ENCODE data around the gene RALB.
"Not testable (repeated sequence)": the region's sequence is repeated elsewhere in the genome, so short reads cannot be mapped to it uniquely, and the experiment has no call there.

The RALB gene

DNA sequence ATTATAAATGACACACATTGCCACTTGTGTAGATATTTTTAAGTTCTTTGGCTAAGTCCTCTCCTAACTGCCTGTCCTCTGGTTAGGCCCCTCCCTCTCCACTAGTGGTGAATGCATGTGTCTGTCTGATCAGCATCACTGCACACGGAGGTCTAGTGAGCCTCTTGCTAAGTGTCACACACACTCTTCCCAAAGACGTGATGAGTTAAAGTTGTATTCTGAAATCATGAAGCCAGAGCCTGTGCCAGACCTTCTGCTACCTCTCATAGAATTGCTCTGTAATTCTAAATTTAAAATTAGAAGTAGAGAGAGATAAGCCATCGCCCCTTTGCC, 41.3 kb downstream of the RALB start:
- no peak for DNase-seq (ENCODE audit: low spot score)

- DNase-seq (ENCODE audit: low spot score): no peak
Observed at GRCh38 chr2:120298173-120298835, 45.7 kb downstream of the RALB start.

DNA sequence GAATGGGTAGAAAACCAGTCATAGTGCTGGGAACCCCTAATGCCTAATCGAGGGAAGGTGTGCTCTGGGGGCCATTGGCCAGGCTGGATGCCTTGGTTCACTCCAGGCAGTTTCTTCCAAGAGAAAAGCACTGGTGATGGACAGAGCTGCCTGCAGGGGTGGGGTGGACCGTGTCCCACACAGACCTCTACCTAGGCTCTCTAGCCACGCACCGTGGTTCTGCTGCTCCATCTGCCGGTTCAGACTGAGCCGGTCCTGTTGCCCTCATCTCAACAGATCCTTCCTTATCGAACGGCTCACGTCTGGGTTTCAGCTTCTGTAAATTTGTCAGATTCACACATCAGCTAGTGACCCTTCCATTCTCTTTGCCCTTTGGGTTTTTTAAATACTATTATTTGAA, 46.4 kb downstream of the RALB start:
- DNase-seq (ENCODE audit: low spot score): no peak

GRCh38 chr2:120299561-120299960, 46.9 kb downstream of the RALB start:
- no peak for DNase-seq (ENCODE audit: low spot score)

GRCh38 chr2:120300385-120300784, 47.7 kb downstream of the RALB start:
- DNase-seq (ENCODE audit: low spot score): no peak

DNA sequence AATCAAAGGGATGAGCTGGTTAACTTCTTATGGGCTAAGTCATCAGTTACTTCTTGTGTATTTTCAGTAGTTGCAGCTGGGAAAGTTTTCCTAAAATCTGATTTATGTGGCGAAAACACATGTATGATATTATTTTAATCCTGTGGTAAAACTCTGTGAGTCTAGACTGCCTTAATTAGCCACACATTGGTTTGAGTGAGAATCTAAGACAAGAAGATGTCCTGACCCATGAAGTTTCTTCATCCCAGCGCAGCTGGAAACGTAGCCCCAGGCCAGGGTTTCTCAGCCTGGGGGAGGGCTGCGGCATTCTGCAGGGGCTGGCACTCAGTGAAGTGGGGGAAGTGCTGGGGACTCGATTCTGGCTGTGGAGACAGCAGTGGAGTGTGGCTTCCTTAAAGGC, 48.6 kb downstream of the RALB start:
- no peak for DNase-seq (ENCODE audit: low spot score)

DNA sequence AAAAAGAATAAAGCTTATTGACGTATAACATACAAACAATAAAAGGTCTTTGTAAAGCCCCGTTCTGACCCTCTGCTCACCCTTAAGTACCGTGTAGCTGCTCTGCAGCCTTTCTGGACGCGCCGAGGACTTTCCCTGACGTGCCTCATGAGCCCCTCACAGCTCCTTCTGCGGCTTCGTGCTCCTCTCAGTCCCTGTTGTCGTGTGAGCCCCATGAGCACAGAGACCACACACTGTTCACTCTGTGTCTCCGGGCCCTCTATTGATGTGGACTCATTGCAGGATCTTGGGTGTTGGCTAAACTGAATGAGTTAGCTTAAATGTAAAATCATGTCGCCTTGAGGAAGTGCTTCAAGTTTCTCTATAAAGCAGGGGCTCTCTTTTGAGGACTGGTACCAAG, 49.6 kb downstream of the RALB start:
- no peak for DNase-seq (ENCODE audit: low spot score)

- no peak for DNase-seq (ENCODE audit: low spot score)
Observed at GRCh38 chr2:120303177-120303576, 50.5 kb downstream of the RALB start.

GRCh38 chr2:120305296-120305695, 52.6 kb downstream of the RALB start:
- DNase-seq (ENCODE audit: low spot score): no peak

GRCh38 chr2:120305937-120306490, 53.4 kb downstream of the RALB start:
- DNase-seq (ENCODE audit: low spot score): no peak

DNA sequence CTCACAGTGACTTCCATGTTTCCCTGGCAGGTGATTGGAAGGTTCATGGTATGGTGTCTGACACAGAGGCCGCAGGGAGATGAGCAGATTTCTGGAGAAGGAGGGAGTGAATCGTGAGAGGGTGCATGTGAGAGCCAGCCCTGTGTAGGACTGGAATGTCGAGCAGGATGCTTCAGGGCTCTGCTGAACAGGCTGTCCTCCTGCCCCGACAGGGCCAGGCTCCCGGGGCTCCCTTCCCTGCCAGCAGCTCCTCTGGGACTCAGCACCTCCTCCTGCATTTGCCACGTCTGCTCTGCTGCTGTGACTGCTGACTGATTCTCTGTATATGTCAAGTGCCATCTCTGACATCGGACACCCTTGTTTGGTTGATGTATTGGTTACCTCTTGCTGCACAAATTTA, 54.8 kb downstream of the RALB start:
- DNase-seq (ENCODE audit: low spot score): no peak

- no peak for DNase-seq (ENCODE audit: low spot score)
Observed at GRCh38 chr2:120308038-120308910, 55.6 kb downstream of the RALB start.

DNA sequence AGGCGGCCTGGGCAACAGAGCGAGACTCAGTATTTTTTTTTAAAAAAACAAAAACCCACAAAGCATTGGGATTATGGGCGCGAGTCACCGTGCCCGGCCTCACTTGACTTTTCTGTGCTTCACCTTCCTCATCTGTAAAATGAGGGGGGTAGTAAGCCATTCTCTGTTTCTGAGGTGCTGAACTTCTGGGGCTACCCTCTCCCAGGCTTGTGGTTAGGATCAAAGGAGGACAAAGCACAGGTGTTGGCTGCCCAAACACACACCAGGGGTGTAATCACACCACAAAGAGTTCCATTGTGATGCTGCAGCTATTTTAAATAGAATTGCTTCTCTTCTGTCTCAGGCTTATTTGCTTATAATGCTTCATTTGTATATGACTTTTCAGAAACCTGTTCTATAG, 57.5 kb downstream of the RALB start:
- DNase-seq (ENCODE audit: low spot score): no peak

DNA sequence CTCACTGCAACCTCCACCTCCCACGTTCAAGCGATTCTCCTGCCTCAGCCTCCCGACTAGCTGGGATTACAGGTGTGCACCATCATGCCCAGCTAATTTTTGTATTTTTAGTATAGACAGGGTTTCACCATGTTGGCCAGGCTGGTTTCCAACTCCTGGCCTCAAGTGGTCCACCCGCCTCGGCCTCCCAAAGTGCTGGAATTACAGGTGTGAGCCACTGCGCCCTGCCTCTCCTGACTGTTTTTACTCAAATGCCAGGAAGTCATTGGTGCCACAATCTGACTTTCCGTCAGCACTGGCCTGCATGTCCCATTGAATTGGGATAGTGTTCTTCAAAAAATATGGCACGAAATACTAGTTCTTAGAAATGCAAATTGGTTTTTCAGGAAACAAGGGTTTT, 58.2 kb downstream of the RALB start:
- DNase-seq (ENCODE audit: low spot score): not testable (repeated sequence)

DNA sequence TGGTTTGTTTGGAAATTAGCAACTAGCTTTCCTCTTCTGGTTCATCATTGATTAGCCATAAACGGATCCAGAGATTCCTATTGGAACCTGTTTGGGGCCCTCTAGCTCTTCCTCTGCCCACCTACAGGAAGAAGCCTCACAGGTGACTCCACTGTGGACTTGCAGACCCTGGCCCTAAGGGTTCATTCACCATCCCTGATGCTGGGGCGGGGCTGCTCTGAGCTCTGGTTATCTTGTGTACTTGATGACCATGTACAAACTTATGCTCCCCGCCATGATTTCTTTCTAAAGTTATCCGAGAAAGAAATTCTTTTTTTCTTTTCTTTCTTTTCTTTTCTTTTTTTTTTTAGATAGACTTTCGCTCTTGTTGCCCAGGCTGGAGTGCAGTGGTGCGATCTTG, 59.4 kb downstream of the RALB start:
- DNase-seq (ENCODE audit: low spot score): no peak

GRCh38 chr2:120312860-120313694, 60.4 kb downstream of the RALB start:
- DNase-seq (ENCODE audit: low spot score): peak; percentile 87

DNA sequence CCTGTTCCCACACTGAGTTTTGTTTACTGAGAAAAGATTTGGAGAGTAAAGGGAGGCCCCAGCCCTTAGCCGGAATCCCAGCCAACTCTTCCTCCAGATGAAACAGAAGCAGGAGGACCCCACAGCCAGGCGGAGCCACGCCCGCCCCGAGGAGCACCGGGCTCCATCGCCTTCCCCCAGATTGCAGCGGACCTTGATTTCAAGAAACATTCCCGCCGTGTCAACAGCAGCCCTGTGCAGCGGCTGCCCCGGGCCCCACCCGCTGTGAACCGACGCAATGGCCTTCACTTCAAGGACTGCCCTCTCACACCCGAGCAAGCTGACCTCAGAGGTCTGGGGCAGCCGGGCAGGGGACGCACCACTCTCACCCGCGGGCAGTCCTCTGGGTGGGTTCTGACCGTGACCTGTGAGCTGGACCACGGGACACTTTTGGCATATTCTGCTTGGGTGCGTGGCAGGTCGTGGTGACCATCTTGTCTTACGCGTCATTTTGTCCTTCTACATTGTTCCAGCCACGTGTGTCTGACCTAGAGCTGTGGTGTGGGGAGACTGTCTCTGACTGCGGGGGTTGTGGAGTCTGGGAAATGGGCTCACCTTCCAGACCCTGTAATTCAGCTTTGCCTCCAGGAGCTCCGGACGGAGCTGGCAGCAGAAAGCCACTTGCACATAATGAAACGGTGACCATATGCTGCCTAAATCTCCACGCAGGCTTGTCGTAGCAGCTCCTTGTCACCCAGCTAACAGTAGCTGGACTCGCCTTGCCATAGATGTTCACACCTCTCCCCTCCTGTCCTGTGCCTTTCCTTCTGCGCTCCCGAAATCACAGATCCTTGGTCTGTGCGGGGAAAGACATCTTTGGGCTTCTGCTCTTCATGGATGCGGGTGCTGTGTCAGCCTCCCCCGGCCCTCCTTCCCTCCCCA, 61.3 kb downstream of the RALB start:
- peak; percentile 28 for DNase-seq (ENCODE audit: low spot score)

DNA sequence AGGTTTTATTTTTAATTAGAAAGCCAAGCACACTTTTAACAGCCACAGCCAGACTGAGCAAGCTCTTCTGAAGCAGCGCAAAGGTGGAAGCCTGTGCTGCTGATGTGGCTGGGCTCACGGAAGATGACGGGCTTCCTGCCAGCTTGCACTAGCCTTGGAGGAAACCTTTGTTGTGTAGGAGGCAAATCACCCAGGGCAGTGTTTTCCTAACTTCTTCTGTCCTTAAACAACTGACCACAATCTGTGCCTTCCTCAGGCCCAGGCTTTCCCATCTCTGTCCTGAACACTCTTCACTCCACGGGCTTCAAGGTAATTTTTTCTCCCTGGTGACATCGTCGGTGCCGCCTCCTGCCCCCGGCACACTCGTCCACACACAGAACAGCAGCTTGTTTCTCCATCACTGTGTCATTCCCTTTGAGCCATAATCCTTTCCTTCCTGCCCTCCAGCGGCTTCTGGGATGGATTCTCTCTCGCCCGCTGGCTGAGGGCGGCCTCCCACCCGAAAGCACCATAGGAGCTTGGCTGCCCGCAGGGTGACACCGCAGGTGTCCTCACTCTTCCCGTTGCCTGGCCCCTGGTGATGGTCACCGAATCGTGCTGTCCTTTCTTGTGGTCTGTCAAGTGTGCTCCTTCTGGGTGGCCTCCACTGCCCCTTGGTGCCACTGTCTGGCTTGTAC, 62.2 kb downstream of the RALB start:
- DNase-seq (ENCODE audit: low spot score): peak; percentile 7

- no peak for DNase-seq (ENCODE audit: low spot score)
Observed at GRCh38 chr2:120315367-120316033, 62.8 kb downstream of the RALB start.

DNA sequence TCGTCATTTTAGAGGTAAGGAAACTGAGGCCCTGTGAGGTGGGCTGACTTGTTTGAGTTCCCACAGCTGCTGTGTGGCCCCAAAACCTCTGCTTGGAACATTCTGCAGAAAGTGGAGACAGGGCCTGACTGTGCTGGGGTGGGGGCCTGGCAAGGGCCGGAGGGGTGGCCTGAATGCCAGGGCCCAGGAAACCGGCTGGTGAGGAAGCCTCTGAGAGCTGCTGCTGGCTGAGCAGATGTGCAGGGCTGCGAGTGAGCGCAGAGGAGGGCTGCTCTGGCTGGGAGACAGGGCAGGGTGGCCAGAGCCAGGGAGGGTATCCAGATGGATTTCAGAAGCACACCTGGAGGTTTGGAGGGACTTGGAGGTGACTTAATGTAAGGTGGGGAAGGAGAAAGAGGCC, 63.4 kb downstream of the RALB start:
- DNase-seq (ENCODE audit: low spot score): no peak
